ENCODE data around the gene ZNF787.

The ZNF787 gene

DNA sequence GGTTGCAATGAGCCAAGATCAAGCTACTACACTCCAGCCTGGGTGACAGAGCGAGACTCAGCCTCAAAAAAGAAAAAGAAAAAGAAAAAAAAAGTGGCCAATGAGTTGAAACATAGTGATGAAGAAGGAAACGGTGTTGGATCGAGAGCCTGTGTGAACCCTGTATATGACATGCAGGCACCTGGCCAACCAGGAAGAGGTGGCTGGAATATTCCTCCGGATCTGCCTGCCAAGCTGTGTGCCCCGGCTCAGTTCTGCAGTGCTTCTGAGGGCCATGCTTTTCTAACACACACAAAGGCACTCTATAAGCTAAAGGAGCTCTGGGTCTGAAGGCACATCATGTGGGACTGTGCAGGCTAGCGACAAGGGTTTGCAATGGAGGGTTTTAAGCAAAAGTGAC lies 16.3 kb upstream of the ZNF787 start:
- WGBS (ENCODE audit: extremely low coverage, insufficient coverage, insufficient read length), result no CpG with 5 or more reads among the region's 6 CpGs
- H3K4me1 ChIP-seq (ENCODE audit: control insufficient read depth in 1 of 2, insufficient read depth in 2 of 2, low read length in 2 of 2), result peaks cover 9 to 11% of the 10 kb centered on the region in 2 experiments
- no peak overlapping the region for H4K12ac ChIP-seq (ENCODE audit: low read depth, low read length)
- no peak overlapping the region for H3K23ac ChIP-seq (ENCODE audit: low read length)
- no peak overlapping the region for H3K9ac ChIP-seq (ENCODE audit: low read length)
- no peaks in the 10 kb centered on the region for H3K79me2 ChIP-seq (ENCODE audit: control insufficient read depth, insufficient read depth, low read length, poor library complexity)
- no peak for DNase-seq
- H3K9me3 ChIP-seq (ENCODE audit: insufficient read depth, low read depth, low read length), result no peaks in the 10 kb centered on the region
- H2AK5ac ChIP-seq (ENCODE audit: low read length), result no peak overlapping the region
- H2BK12ac ChIP-seq (ENCODE audit: low read length), result no peak overlapping the region
- no peak overlapping the region for H4K8ac ChIP-seq (ENCODE audit: low read depth, low read length)
- no peak overlapping the region for H3K4ac ChIP-seq (ENCODE audit: low read depth, low read length)
- H3K27me3 ChIP-seq (ENCODE audit: insufficient read depth, low read length), result no peaks in the 10 kb centered on the region
- no peak overlapping the region for H2AFZ ChIP-seq (ENCODE audit: insufficient read depth, low read length, poor library complexity)
- H3K36me3 ChIP-seq (ENCODE audit: control insufficient read depth in 1 of 2, insufficient read depth in 2 of 2, low read length in 2 of 2), result no peaks in the 10 kb centered on the region
- H2BK5ac ChIP-seq (ENCODE audit: low read depth, low read length, poor library complexity), result no peak overlapping the region
- no peak overlapping the region for H3K27ac ChIP-seq (ENCODE audit: low read depth, low read length)
- peaks cover 8% of the 10 kb centered on the region for H3K79me1 ChIP-seq (ENCODE audit: low read length)
- no peak overlapping the region for H4K91ac ChIP-seq (ENCODE audit: low read depth, low read length)
- H3K18ac ChIP-seq (ENCODE audit: low read length), result no peak overlapping the region
- H3K4me3 ChIP-seq (ENCODE audit: low read depth, low read length), result no peak overlapping the region
- H2BK120ac ChIP-seq (ENCODE audit: insufficient read depth, low read length, poor library complexity), result no peak overlapping the region
- H3K14ac ChIP-seq (ENCODE audit: low read length), result no peak overlapping the region
- no peak overlapping the region for H3K4me2 ChIP-seq (ENCODE audit: low read length)

DNA sequence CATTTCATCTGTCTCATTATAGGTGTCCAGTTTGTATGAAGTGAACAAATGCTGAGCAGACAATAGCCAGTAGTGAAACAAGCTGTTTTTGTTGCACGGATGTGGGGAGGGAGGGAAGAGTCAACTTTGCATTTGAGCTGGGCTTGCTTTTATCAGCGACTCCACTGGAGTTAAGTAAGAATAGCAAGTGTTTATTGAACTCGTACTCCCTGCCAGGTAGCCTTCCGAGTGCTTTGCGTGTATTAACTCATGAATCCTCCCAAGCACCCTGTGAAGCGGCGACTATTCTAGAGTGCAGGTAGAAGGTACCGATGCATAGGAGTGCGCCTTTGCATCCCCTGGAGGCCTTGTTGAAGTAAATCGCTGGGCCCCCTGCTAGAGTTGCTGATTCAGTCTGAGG lies 15.3 kb upstream of the ZNF787 start:
- no peak overlapping the region for H3K14ac ChIP-seq (ENCODE audit: low read length)
- no peak overlapping the region for H3K4me2 ChIP-seq (ENCODE audit: low read length)
- H3K4me3 ChIP-seq (ENCODE audit: low read depth, low read length), result no peak overlapping the region
- peaks cover 6 to 8% of the 10 kb centered on the region in 2 experiments for H3K4me1 ChIP-seq (ENCODE audit: control insufficient read depth in 1 of 2, insufficient read depth in 2 of 2, low read length in 2 of 2)
- H3K4ac ChIP-seq (ENCODE audit: low read depth, low read length), result no peak overlapping the region
- no peak overlapping the region for H4K91ac ChIP-seq (ENCODE audit: low read depth, low read length)
- H3K9me3 ChIP-seq (ENCODE audit: insufficient read depth, low read depth, low read length), result no peaks in the 10 kb centered on the region
- H3K79me1 ChIP-seq (ENCODE audit: low read length), result peaks cover 8% of the 10 kb centered on the region
- H3K36me3 ChIP-seq (ENCODE audit: control insufficient read depth in 1 of 2, insufficient read depth in 2 of 2, low read length in 2 of 2), result no peaks in the 10 kb centered on the region
- H4K12ac ChIP-seq (ENCODE audit: low read depth, low read length), result no peak overlapping the region
- no peak overlapping the region for H3K27ac ChIP-seq (ENCODE audit: low read depth, low read length)
- H2AK5ac ChIP-seq (ENCODE audit: low read length), result no peak overlapping the region
- no peak overlapping the region for H2BK12ac ChIP-seq (ENCODE audit: low read length)
- no peak overlapping the region for H2BK120ac ChIP-seq (ENCODE audit: insufficient read depth, low read length, poor library complexity)
- no peak overlapping the region for H2AFZ ChIP-seq (ENCODE audit: insufficient read depth, low read length, poor library complexity)
- no peak overlapping the region for H4K8ac ChIP-seq (ENCODE audit: low read depth, low read length)
- H2BK5ac ChIP-seq (ENCODE audit: low read depth, low read length, poor library complexity), result no peak overlapping the region
- H3K18ac ChIP-seq (ENCODE audit: low read length), result no peak overlapping the region
- H3K27me3 ChIP-seq (ENCODE audit: insufficient read depth, low read length), result no peaks in the 10 kb centered on the region
- whole genome bisulfite sequencing (ENCODE audit: extremely low coverage, insufficient coverage, insufficient read length), result no CpG with 5 or more reads among the region's 10 CpGs
- no peaks in the 10 kb centered on the region for H3K79me2 ChIP-seq (ENCODE audit: control insufficient read depth, insufficient read depth, low read length, poor library complexity)
- H3K9ac ChIP-seq (ENCODE audit: low read length), result no peak overlapping the region
- no peak overlapping the region for H3K23ac ChIP-seq (ENCODE audit: low read length)
- no peak for DNase-seq

DNA sequence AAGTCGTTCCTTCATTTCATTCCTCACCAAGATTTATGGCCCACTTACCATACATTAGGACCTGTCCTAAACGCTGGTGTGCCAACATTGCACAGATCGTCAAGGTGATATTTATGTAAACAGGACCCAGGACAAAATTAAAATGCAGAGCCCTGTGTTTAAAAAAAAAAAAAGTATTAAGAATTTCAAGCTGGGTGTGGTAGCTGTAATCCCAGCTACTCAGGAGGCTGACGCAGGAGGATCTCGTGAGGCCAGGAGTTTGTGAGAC lies 13.5 kb upstream of the ZNF787 start:
- Histone ChIP-seq H3K79me1 (ENCODE audit: low read length) (peaks cover 4% of the 10 kb centered on the region), H3K4ac (ENCODE audit: low read depth, low read length) (no peak overlapping the region), H3K14ac (ENCODE audit: low read length) (no peak overlapping the region), H3K4me2 (ENCODE audit: low read length) (no peak overlapping the region), H2BK12ac (ENCODE audit: low read length) (no peak overlapping the region), H3K23ac (ENCODE audit: low read length) (no peak overlapping the region), H4K8ac (ENCODE audit: low read depth, low read length) (no peak overlapping the region), H4K91ac (ENCODE audit: low read depth, low read length) (no peak overlapping the region), H3K9me3 (ENCODE audit: insufficient read depth, low read depth, low read length) (no peaks in the 10 kb centered on the region), H2BK120ac (ENCODE audit: insufficient read depth, low read length, poor library complexity) (no peak overlapping the region), H3K27me3 (ENCODE audit: insufficient read depth, low read length) (no peaks in the 10 kb centered on the region), H2AFZ (ENCODE audit: insufficient read depth, low read length, poor library complexity) (no peak overlapping the region), H4K12ac (ENCODE audit: low read depth, low read length) (no peak overlapping the region), H3K4me1 (ENCODE audit: control insufficient read depth in 1 of 2, insufficient read depth in 2 of 2, low read length in 2 of 2) (peaks cover 2 to 8% of the 10 kb centered on the region in 2 experiments), H3K4me3 (ENCODE audit: low read depth, low read length) (no peak overlapping the region), H2AK5ac (ENCODE audit: low read length) (no peak overlapping the region), H3K79me2 (ENCODE audit: control insufficient read depth, insufficient read depth, low read length, poor library complexity) (no peaks in the 10 kb centered on the region), H3K18ac (ENCODE audit: low read length) (no peak overlapping the region), H3K36me3 (ENCODE audit: control insufficient read depth in 1 of 2, insufficient read depth in 2 of 2, low read length in 2 of 2) (no peaks in the 10 kb centered on the region), H3K9ac (ENCODE audit: low read length) (no peak overlapping the region), H3K27ac (ENCODE audit: low read depth, low read length) (no peak overlapping the region), H2BK5ac (ENCODE audit: low read depth, low read length, poor library complexity) (no peak overlapping the region)
- no CpG with 5 or more reads among the region's 5 CpGs for WGBS (ENCODE audit: extremely low coverage, insufficient coverage, insufficient read length)
- DNase-seq, result no peak

DNA sequence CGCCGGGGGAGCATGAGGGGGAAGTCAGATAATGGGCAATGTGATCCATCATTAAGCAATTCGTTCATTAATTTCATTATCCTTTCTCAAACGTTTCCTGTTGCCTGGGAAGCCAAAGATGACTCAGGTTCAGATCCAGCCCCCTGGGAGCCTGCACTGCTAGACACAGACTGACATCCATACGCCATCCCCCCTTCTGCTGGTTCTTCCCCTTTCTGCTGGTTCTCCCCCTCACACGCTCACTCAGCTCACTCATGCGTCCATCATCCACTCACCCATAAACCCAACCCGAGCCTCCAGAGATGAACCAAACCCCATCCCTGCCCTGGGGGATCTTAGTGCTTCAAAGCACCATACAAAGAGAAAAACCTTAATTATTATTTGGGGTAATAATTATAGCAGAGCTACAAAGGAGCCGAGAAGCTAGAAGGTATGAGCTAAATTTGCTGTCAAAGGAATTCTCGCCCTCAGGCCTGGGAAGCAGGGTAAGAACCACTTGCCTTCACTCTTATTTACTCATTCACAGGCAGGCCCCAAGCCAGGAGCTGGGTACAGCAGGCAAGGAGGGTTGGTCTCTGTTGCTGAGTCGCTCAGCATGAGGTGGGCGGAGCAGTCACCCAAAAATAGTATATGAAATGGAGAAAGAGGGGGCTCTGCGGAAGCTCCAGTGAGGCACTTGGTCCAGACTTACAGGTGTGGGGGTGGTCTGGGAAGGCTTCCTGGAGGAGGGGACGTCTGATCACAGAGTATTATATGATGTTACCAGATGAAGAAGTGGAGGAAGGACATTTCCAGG lies 13.0 kb upstream of the ZNF787 start:
- H2BK5ac ChIP-seq (ENCODE audit: low read depth, low read length, poor library complexity), result no peak overlapping the region
- no peak overlapping the region for H3K4me3 ChIP-seq (ENCODE audit: low read depth, low read length)
- no peaks in the 10 kb centered on the region for H3K9me3 ChIP-seq (ENCODE audit: insufficient read depth, low read depth, low read length)
- no peak overlapping the region for H3K9ac ChIP-seq (ENCODE audit: low read length)
- no peak overlapping the region for H3K27ac ChIP-seq (ENCODE audit: low read depth, low read length)
- no peak overlapping the region for H2BK120ac ChIP-seq (ENCODE audit: insufficient read depth, low read length, poor library complexity)
- H4K91ac ChIP-seq (ENCODE audit: low read depth, low read length), result no peak overlapping the region
- no peak overlapping the region for H4K12ac ChIP-seq (ENCODE audit: low read depth, low read length)
- no peak overlapping the region for H2BK12ac ChIP-seq (ENCODE audit: low read length)
- no peak overlapping the region for H2AK5ac ChIP-seq (ENCODE audit: low read length)
- peak in 1 of 2 donors; percentile 5 for DNase-seq
- no peak overlapping the region for H3K4me2 ChIP-seq (ENCODE audit: low read length)
- H3K18ac ChIP-seq (ENCODE audit: low read length), result no peak overlapping the region
- H3K4ac ChIP-seq (ENCODE audit: low read depth, low read length), result no peak overlapping the region
- H3K36me3 ChIP-seq (ENCODE audit: control insufficient read depth in 1 of 2, insufficient read depth in 2 of 2, low read length in 2 of 2), result no peaks in the 10 kb centered on the region
- no peak overlapping the region for H4K8ac ChIP-seq (ENCODE audit: low read depth, low read length)
- no peak overlapping the region for H2AFZ ChIP-seq (ENCODE audit: insufficient read depth, low read length, poor library complexity)
- no peak overlapping the region for H3K23ac ChIP-seq (ENCODE audit: low read length)
- peaks cover 2 to 8% of the 10 kb centered on the region in 2 experiments for H3K4me1 ChIP-seq (ENCODE audit: control insufficient read depth in 1 of 2, insufficient read depth in 2 of 2, low read length in 2 of 2)
- no peak overlapping the region for H3K14ac ChIP-seq (ENCODE audit: low read length)
- H3K27me3 ChIP-seq (ENCODE audit: insufficient read depth, low read length), result no peaks in the 10 kb centered on the region
- H3K79me2 ChIP-seq (ENCODE audit: control insufficient read depth, insufficient read depth, low read length, poor library complexity), result no peaks in the 10 kb centered on the region
- peaks cover 4% of the 10 kb centered on the region for H3K79me1 ChIP-seq (ENCODE audit: low read length)
- no CpG with 5 or more reads among the region's 14 CpGs for WGBS (ENCODE audit: extremely low coverage, insufficient coverage, insufficient read length)

All from trophoblast cell (in vitro differentiated cells and primary cell).